ENCODE measurements around the gene EIPR1. TPM values are rescaled to one million over a fixed set of nuclear protein-coding genes. Genes with fewer than 3 reads are reported as not detected.

EIPR1 gene
- total RNA-seq, 4 donors from 2014 or later: 13.1 to 41.0 (median 27.4) TPM

DNA sequence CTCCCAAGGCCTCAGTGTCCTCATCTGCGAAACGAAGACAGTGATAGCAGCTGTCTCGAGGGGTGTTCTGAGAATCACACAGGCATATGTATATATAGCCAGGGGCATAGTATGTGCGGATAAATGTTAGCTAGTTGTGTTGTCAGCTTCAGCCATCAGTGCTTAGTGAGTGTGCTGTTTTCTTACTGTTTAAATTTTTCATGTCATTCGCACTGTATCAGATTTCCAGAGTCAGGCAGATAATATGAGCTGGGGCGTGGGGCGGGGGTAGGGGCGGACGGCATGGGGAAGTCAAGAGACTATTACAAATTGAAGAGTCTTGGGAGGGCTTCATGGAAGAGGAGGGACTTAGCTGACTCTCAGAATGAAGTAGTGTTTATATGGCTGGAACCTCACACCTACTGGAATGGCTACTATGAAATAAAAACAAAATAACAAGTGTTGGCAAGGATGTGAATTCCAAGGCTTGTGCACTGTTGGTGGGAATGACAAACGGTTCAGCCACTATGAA, 8.9 kb upstream of the EIPR1 start:
- in situ Hi-C loops (cut with MboI; ENCODE audit: low pct_ligation_motif_present in 1 of 4, low pct_unique_long_range_greater_than_20kb in 1 of 4, low sequenced_read_pairs in 3 of 4): no loop called here
- DNase-seq: no peak
- H3K36me3 ChIP-seq: peaks cover 0 to 33% (median 12%) of the 10 kb centered on the region in 4 donors

DNA sequence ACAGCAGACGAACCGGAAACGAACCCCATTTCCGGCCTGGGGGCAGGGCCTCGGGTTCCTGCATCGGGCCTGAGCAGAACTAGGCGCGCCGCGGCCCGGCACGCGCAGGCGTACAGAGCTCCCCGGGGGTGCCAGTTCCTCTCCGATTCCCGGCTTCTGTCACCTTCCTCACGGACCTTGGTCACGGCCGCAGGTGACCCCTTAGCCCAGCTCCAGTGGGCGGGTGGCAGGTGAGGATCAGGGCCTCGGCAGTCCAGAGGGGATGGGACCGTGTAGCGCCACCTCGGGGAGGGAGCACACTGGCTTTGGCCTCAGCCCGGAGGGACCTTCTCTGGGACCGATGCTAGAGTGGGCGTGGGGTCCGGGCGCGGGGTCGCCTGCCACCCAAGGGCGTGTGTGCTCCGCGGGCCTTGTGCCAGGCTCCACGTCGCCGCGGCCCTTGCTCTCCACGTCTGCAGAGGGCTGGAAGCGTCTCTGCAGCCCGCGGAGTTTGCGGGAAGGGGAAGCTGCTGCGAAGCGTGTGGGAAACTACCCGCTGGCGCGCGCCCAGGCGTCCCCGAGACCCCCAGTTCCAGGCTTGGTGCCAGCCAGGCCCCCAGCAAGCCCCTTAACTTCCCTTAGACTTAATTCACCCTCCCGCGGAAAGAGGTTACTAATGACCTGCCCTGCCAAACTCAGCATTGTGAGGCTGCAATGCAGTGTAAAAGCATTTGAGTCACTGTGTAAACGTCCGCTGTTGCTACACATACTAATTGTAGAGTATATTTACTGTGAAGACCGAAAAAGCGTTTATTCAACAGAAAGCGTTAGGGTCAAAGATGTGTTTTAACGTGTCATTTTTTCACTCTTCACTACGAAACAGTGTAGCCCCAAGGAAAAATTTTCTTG, 2.3 kb upstream of the EIPR1 start, which contains the start of gene TRAPPC12:
Gene TRAPPC12 (plus strand): TSS at position 48 of the 888 bp plus-strand sequence. CDS start 7,930 bp downstream, outside the sequence.
- no peaks in the 10 kb centered on the region for H3K9me3 ChIP-seq
- peak within 1 kb of the TSS; percentile 58 to 81 (median 73) for H3K4me3 ChIP-seq
- peaks cover 15 to 34% (median 20%) of the 10 kb centered on the region in 4 donors for H3K4me1 ChIP-seq
- TF ChIP-seq CTCF (IDR thresholded peaks at IDR 0.05) (peak in 4 of 5 experiments; percentile 30 to 52 (median 34)), POLR2AphosphoS5 (IDR thresholded peaks at IDR 0.05) (peak; percentile 77 to 91 (median 89)), POLR2A (IDR thresholded peaks at IDR 0.05) (peak; percentile 89), EP300 (IDR thresholded peaks at IDR 0.05; ENCODE audit: low read depth) (no peak)
- H3K36me3 ChIP-seq: no peaks in the 10 kb centered on the region
- intact Hi-C loops (cut with DNase I; ENCODE audit: low total_unique reads): no loop called here
- peak within 1 kb of the TSS; percentile 88 to 93 (median 91) for H3K27ac ChIP-seq
- WGBS, 2 donors (ENCODE audit: low coverage in 1 of 2): 0 to 1% methylated on average over 2 to 30 of the region's 61 CpGs
- in situ Hi-C loops (cut with MboI; ENCODE audit: low pct_ligation_motif_present in 1 of 4, low pct_unique_long_range_greater_than_20kb in 1 of 4, low sequenced_read_pairs in 3 of 4): no loop called here
- H3K27me3 ChIP-seq: no peaks in the 10 kb centered on the region
- DNase-seq: peak; percentile 94

More for the DNA sequence above, 8.9 kb upstream of the EIPR1 start:
- no peak overlapping the region for H3K4me3 ChIP-seq
- TF ChIP-seq POLR2AphosphoS5 (IDR thresholded peaks at IDR 0.05): no peak
- no peak for TF ChIP-seq POLR2A (IDR thresholded peaks at IDR 0.05)
- TF ChIP-seq EP300 (IDR thresholded peaks at IDR 0.05; ENCODE audit: low read depth): no peak
- TF ChIP-seq CTCF (IDR thresholded peaks at IDR 0.05): no peak
- no peaks in the 10 kb centered on the region for H3K9me3 ChIP-seq
- no peaks in the 10 kb centered on the region for H3K4me1 ChIP-seq
- WGBS, 2 donors (ENCODE audit: low coverage in 1 of 2): 86 to 91% methylated on average over 2 to 10 of the region's 10 CpGs
- no peak overlapping the region for H3K27ac ChIP-seq
- no peaks in the 10 kb centered on the region for H3K27me3 ChIP-seq
- intact Hi-C loops (cut with DNase I; ENCODE audit: low total_unique reads): no loop called here

GRCh38 chr2:3379339-3379646, 1.7 kb upstream of the EIPR1 start:
- Histone ChIP-seq H3K27ac (peak overlapping the region; percentile 88 to 91 (median 91)), H3K4me3 (peak overlapping the region; percentile 58 to 81 (median 73)), H3K27me3 (no peaks in the 10 kb centered on the region), H3K4me1 (peaks cover 15 to 34% (median 20%) of the 10 kb centered on the region in 4 donors), H3K36me3 (no peaks in the 10 kb centered on the region), H3K9me3 (no peaks in the 10 kb centered on the region)
- 14% methylated on average over 8 of the region's 8 CpGs; no CpG with 5 or more reads in 1 of the 2 donors for WGBS, 2 donors (ENCODE audit: low coverage in 1 of 2)
- TF ChIP-seq POLR2A (IDR thresholded peaks at IDR 0.05) (no peak), CTCF (IDR thresholded peaks at IDR 0.05) (no peak), EP300 (IDR thresholded peaks at IDR 0.05; ENCODE audit: low read depth) (no peak), POLR2AphosphoS5 (IDR thresholded peaks at IDR 0.05) (no peak)
- in situ Hi-C loops (cut with MboI; ENCODE audit: low pct_ligation_motif_present in 1 of 4, low pct_unique_long_range_greater_than_20kb in 1 of 4, low sequenced_read_pairs in 3 of 4) (no loop called here), intact Hi-C loops (cut with DNase I; ENCODE audit: low total_unique reads) (no loop called here)
- DNase-seq: no peak

DNA sequence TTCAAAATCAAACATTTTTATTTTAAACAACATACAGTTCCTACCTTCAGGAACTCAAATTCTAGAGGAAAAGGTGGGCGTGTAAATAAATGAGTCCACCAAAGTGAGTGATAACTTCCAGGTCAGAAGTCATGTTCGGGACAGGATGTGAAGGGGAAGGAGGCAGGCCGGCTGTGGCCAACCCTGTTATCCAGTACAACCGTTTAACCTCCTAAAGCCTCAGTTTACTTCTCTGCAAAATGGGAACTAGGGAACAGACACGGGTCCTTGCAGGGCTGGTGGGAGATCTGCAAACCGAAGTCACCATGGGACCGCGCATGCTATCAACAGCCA, 373 bp downstream of the EIPR1 start:
- Histone ChIP-seq H3K27ac (peak overlapping the region; percentile 88 to 93 (median 90)), H3K4me3 (peak overlapping the region; percentile 66 to 81 (median 74)), H3K9me3 (no peaks in the 10 kb centered on the region), H3K36me3 (no peaks in the 10 kb centered on the region), H3K27me3 (no peaks in the 10 kb centered on the region), H3K4me1 (peaks cover 15 to 34% (median 20%) of the 10 kb centered on the region in 4 donors)
- TF ChIP-seq CTCF (IDR thresholded peaks at IDR 0.05): no peak
- no peak for TF ChIP-seq EP300 (IDR thresholded peaks at IDR 0.05; ENCODE audit: low read depth)
- no peak for TF ChIP-seq POLR2A (IDR thresholded peaks at IDR 0.05)
- no peak for TF ChIP-seq POLR2AphosphoS5 (IDR thresholded peaks at IDR 0.05)
- in situ Hi-C loops (cut with MboI; ENCODE audit: low pct_ligation_motif_present in 1 of 4, low pct_unique_long_range_greater_than_20kb in 1 of 4, low sequenced_read_pairs in 3 of 4): no loop called here
- DNase-seq: no peak
- intact Hi-C loops (cut with DNase I; ENCODE audit: low total_unique reads): no loop called here
- WGBS, 2 donors (ENCODE audit: low coverage in 1 of 2): 1 to 5% methylated on average over 2 to 8 of the region's 8 CpGs
